ENCODE results near the gene S100A8. TPM values are rescaled to one million over a fixed set of nuclear protein-coding genes. Genes with fewer than 3 reads are reported as not detected.
"Not testable (repeated sequence)": the region's sequence is repeated elsewhere in the genome, so short reads cannot be mapped to it uniquely, and the experiment has no call there.

The S100A8 gene
- polyA plus RNA-seq (2013, experiment 1 of 2; ENCODE audit: insufficient read length), result not detected
- polyA plus RNA-seq (2013, experiment 2 of 2; ENCODE audit: insufficient read length), result not detected

DNA sequence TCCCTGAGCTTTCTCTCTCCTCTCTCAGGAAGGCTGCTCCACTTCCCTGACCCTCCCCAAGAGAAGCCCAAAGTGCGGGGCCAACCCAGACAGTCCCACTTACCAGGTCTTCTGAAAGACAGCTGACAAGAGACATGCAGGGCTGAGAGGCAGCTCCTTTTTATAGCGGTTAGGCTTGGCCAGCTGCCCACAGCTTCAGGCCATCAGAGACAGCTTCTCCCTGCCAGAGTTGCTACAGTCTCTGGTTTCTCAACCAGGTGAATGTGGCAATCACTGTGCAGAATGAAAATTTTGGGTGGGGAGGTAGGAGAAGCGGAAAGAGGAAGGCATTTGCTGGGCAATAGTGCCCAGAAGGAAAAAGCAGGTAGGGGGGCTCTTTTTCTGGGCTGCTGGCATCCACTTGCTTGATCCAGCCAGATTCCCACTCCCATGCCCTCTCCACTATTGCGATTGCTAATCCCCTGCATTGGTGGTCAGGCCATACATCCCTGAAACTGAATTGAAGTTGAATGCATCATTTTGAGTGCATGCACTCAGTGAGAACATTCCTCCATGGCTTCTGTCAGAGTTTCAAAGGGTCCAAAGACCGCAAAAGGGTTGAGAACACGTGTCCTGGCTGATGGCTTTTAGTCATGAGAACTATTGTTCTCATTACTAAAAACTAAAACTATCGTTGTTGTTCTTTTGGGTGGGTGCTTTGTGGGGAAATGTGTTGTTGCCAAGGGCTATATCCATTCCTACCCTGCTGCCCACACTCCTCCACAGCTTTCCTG, at the start of gene S100A8:
Gene S100A8 (minus strand): TSS at position 136 of the 773 bp plus-strand sequence. CDS start 538 bp downstream, outside the sequence.
- DNase-seq, result no peak

- DNase-seq, result no peak
These were observed 48.4 kb upstream of the S100A8 start for GRCh38 chr1:153439273-153439672.

DNA sequence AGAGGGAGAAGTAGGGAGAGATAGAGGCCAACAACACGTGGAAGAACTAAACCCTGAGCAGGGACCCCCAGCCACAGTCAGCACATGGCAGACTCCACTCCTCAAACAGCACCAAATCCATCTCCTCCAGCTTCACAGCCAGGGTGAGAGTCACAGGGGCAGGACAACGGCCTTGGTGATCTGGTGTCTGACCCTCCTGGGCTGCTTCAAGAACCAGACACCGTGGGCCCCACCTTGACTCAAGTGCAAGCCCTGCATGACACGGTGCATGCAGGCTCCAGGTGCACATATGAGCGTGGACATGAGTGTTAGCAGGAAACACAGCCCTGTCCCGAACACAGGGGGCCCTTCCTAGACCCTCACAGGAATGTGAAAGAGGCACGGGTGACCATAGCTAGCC, 47.7 kb upstream of the S100A8 start:
- DNase-seq, result no peak

- no peak for DNase-seq
These were observed 46.4 kb upstream of the S100A8 start for GRCh38 chr1:153437236-153437635.

GRCh38 chr1:153434746-153435455, 44.0 kb upstream of the S100A8 start:
- no peak for DNase-seq

- no peak for DNase-seq
These were observed 42.2 kb upstream of the S100A8 start for GRCh38 chr1:153432874-153433681.

DNA sequence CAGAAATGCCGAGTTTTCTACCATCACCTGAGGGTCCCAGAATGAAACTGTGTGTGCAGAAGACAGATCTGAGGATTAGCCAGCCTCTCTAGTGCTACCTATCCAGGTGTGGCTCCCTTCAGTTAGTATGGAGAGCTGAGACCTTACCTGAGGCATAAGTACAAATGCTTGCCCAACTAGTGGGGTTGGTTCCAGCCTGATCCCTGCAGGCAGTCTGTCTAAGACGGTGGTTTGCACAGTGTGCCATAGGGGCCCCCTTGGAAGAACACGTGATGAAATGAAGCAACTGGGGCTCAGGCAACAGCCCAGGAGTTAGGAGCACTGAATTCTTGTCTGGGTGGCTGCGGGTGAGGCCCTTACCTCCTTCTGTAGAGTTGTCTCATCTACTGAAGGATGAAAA, 41.1 kb upstream of the S100A8 start:
- DNase-seq, result no peak

DNA sequence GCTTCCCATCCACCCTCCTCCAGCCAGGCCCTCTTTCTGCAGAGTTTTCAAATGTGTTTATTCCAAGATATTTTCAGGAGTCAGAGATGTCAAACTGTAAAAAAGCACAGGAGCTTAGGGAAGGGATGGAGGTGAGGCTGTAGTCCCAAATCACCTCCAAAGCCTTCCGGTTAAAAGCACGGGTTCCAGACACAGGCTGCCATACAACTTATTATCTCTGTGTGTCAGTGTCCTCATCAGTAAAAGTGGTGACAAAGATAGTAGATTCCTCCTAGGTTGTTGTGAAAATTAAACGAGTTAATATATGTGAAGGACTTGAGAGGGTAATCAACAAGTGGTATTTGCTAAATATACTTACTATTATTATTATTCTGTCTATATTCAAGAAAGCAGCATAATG, 40.6 kb upstream of the S100A8 start:
- DNase-seq, result no peak

DNA sequence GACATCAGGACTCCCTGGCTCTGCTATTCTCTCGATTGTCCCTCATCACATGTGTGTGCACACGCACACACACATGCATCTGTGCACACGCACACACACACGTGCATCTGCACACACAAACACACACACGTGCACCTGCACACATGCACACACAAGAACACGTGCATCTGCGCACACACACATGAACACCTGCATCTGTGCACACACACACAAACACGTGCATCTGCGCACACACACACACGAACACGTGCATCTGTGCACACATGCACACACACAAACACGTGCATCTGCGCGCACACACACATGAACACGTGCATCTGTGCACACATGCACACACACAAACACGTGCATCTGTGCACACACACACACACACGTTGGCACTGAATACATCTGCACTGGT, 40.1 kb upstream of the S100A8 start:
- no peak for DNase-seq

- DNase-seq, result no peak
These were observed 39.7 kb upstream of the S100A8 start for GRCh38 chr1:153430561-153430960.

- DNase-seq, result no peak
These were observed 39.3 kb upstream of the S100A8 start for GRCh38 chr1:153430166-153430553.

GRCh38 chr1:153429266-153430165, 38.6 kb upstream of the S100A8 start:
- no peak for DNase-seq

DNA sequence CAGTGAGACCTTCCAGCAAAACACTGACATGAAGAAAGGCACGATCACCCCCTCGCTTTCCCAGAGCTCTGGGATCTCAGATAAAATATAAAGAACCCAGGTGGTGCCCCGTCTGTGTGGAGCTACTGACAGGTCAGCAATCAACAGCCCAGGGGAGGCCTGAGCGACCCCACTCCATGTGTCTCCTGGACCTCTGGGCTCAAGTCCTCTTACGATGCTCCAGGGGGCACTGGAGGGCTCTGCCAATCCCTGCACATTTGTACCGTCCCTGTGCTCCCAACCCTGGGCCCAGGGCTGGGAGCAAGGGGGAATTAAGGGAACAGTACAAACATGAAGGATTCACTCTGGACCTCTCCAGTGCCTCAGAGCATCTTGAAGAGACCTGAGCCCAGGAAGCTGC, 37.9 kb upstream of the S100A8 start:
- no peak for DNase-seq

GRCh38 chr1:153428073-153428638, 37.3 kb upstream of the S100A8 start:
- DNase-seq, result no peak

DNA sequence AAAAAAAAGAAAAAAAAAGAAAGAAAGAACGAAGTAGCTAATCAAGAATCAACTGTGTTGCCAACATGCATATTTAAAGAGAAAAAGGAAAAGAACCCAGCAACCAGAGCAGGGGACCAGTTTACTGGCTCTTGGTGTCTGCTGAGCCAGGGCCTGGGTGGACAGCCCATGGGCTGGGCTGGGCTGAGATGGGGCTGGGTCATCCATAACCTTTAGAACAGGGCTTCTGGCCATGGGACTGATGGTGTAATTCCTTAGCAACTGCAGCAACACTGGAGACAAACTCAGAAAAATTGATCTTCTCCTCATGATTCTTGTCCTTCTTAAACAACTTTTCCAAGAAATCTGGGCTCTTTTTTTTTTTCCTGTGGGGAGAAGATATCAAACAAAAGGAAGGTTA, 35.9 kb upstream of the S100A8 start:
- no peak for DNase-seq

DNA sequence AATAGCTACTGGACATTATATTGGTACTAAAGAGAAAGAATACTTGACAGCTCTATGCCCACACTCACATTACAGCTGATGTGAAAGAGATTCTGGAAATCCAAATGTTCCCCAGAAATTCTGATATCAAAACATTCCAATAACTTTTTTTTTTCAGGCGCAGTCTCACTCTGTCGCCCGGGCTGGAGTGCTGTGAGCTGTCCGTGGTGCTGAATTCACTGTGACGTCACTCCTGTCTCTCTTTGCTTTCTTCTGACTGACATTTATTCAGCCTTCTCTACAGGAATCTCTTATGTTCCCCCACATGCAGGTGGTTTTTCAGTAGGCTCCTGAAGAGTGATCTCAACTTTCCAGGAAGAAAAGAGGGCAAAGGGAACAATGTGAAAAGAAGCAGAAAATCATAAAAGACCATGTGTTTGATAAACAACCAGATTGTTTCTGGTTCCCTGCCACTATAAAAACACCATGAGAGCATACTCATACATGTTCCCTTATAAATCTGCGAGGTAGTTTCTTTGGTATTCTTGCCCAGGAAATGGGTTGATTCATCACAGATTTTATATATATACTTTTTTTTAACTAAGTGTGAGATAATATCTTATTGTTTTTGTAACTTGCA, 31.7 kb upstream of the S100A8 start:
- peak; percentile 58 for DNase-seq

DNA sequence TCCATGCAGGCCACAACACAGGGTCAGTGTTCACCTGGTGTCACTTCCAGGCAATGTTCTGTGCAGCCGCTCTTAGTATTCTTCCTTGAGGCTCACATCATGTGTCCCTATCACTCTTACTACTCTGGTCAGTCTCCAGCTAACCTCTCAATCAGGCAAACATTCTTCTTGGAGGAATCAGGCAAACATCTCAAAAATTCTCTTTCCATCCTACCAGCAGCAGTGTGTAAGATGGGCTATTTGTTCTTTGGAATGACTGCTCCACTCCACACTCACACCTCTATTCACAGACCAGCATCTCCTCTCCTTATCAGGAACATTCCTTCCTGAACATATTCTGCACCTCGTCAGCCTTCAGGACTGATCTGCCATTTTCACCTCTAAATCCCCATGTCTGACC, 29.4 kb upstream of the S100A8 start:
- no peak for DNase-seq

- DNase-seq, result not testable (repeated sequence)
These were observed 28.5 kb upstream of the S100A8 start for GRCh38 chr1:153419436-153419793.

DNA sequence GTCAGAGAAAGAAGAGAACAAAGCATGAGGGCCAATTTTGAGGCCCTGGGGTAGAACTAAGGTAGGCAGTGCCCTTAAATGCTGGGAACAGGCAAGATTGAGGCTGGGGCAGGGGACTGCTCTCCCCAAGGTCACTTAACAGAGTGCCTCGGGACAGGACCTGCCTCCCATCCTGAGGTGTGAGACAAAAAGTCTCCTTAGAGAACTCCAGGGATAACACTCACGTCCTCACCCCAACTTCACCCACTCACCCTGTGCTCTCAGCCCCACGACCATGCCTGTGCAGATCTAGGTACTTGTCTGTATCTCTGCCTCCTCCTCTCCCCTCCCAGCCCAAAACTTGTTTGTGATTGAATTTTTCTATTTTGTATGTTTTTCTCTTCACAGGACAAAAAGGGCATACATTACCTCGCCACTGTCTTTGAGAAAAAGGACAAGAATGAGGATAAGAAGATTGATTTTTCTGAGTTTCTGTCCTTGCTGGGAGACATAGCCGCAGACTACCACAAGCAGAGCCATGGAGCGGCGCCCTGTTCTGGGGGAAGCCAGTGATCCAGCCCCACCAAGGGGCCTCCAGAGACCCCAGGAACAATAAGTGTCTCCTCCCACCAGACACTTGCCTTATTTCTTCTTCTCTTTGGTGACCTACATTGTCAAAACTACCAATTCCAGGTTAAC, 28.0 kb upstream of the S100A8 start:
- not testable (repeated sequence) for DNase-seq

DNA sequence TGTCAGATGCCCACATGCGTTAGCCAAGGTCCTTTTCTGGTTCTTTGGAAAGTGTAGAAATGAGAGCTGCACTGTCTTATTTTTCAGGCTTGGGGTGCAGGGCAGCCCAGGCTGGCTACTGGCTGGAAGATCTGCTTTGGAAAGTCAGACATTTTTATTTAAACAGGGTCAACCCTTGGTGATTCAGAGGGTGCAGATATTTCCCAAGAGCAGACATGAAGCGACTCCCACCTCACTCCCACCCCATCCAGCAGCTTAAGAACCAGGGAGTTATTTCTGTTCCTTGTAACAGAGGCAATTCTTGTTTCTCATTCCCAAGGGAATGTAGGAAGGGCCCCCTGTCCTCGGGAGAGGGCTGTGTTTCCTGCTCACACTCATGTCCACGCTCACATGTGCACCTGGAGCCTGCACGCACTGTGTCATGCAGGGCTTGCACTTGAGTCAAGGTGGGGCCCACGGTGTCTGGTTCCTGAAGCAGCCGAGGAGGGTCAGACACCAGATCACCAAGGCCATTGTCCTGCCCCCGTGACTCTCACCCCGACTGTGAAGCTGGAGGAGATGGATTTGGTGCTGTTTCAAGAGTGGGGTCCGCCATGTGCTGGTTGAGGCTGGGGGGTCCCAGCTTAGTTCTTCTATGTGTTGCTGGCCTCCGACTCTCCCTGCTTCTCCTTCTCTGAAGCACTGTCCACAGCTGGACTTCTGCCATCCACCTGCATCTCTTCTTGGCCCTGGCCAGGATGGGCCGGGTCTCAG, 26.4 kb upstream of the S100A8 start:
- DNase-seq, result no peak

Measured in fibroblast of skin of abdomen (primary cell).